ENCODE results near the gene RNLS.
A peak's percentile ranks its signal among the peaks of the same experiment; 100 is the strongest.

RNLS gene

GRCh38 chr10:88473989-88474883 lies 108.9 kb downstream of the RNLS start:
- DNase-seq = no peak

GRCh38 chr10:88472540-88472939 lies 110.6 kb downstream of the RNLS start:
- no peak for DNase-seq

GRCh38 chr10:88471899-88472298 lies 111.2 kb downstream of the RNLS start:
- DNase-seq = no peak

- no peak for DNase-seq
These were observed 115.2 kb downstream of the RNLS start for GRCh38 chr10:88467835-88468485.

- DNase-seq = no peak
These were observed 116.3 kb downstream of the RNLS start for GRCh38 chr10:88466786-88467185.

GRCh38 chr10:88465765-88466164 lies 117.4 kb downstream of the RNLS start:
- no peak for DNase-seq

- DNase-seq = no peak
These were observed 119.3 kb downstream of the RNLS start for GRCh38 chr10:88463811-88464210.

GRCh38 chr10:88461426-88461825 lies 121.7 kb downstream of the RNLS start:
- DNase-seq = no peak

GRCh38 chr10:88459530-88459929 lies 123.6 kb downstream of the RNLS start:
- DNase-seq = no peak

GRCh38 chr10:88458209-88458608 lies 124.9 kb downstream of the RNLS start:
- no peak for DNase-seq

GRCh38 chr10:88457660-88458059 lies 125.5 kb downstream of the RNLS start:
- DNase-seq = no peak

GRCh38 chr10:88456730-88457129 lies 126.4 kb downstream of the RNLS start:
- DNase-seq = peak; percentile 46

GRCh38 chr10:88455831-88456230 lies 127.3 kb downstream of the RNLS start:
- DNase-seq = no peak

- no peak for DNase-seq
These were observed 132.9 kb downstream of the RNLS start for GRCh38 chr10:88450201-88450600.

GRCh38 chr10:88442716-88443115 lies 140.4 kb downstream of the RNLS start:
- no peak for DNase-seq

- no peak for DNase-seq
These were observed 142.6 kb downstream of the RNLS start for GRCh38 chr10:88440541-88440940.

GRCh38 chr10:88439932-88440331 lies 143.2 kb downstream of the RNLS start:
- no peak for DNase-seq

- no peak for DNase-seq
These were observed 145.7 kb downstream of the RNLS start for GRCh38 chr10:88437411-88437810.

- no peak for DNase-seq
These were observed 149.4 kb downstream of the RNLS start for GRCh38 chr10:88433565-88434186.

GRCh38 chr10:88431103-88431502 lies 152.0 kb downstream of the RNLS start:
- no peak for DNase-seq

GRCh38 chr10:88428976-88429375 lies 154.1 kb downstream of the RNLS start:
- DNase-seq = no peak

GRCh38 chr10:88428442-88428841 lies 154.7 kb downstream of the RNLS start:
- DNase-seq = peak; percentile 74

GRCh38 chr10:88427024-88427423 lies 156.1 kb downstream of the RNLS start:
- DNase-seq = peak; percentile 36

- no peak for DNase-seq
These were observed 158.2 kb downstream of the RNLS start for GRCh38 chr10:88424881-88425280.
